Activated CD8-positive, alpha-beta memory T cell treated with anti-CD3 and anti-CD28 coated beads for 48 hours (primary cell): Measurements from ENCODE around the gene SHANK1.
"Not testable (repeated sequence)": the region's sequence is repeated elsewhere in the genome, so short reads cannot be mapped to it uniquely, and the experiment has no call there.

ENCODE experiments used
- DNase-seq, 3 experiments: peaks; one replicate each; pipeline ENCODE4 v3.0.0-alpha.2; 2020; ENCODE audit warnings: low read depth in 2 of 3, low spot score in 2 of 3

SHANK1 gene

GRCh38 chr19:50638600-50638999 lies 81.0 kb downstream of the SHANK1 start:
- no peak for DNase-seq

GRCh38 chr19:50636317-50637085 lies 83.1 kb downstream of the SHANK1 start:
- DNase-seq = no peak

- no peak for DNase-seq
These were observed 85.6 kb downstream of the SHANK1 start for GRCh38 chr19:50633973-50634372.

- no peak for DNase-seq
These were observed 86.2 kb downstream of the SHANK1 start for GRCh38 chr19:50633359-50633758.

GRCh38 chr19:50632151-50632835 lies 87.3 kb downstream of the SHANK1 start:
- DNase-seq = no peak

GRCh38 chr19:50629801-50630200 lies 89.8 kb downstream of the SHANK1 start:
- DNase-seq = no peak

- DNase-seq = no peak
These were observed 90.4 kb downstream of the SHANK1 start for GRCh38 chr19:50629194-50629593.

- no peak for DNase-seq
These were observed 91.1 kb downstream of the SHANK1 start for GRCh38 chr19:50628551-50628950.

GRCh38 chr19:50628146-50628545 lies 91.5 kb downstream of the SHANK1 start:
- DNase-seq = no peak

- DNase-seq = no peak
These were observed 92.8 kb downstream of the SHANK1 start for GRCh38 chr19:50626795-50627194.

GRCh38 chr19:50626011-50626410 lies 93.6 kb downstream of the SHANK1 start:
- no peak for DNase-seq

GRCh38 chr19:50624949-50625600 lies 94.5 kb downstream of the SHANK1 start:
- DNase-seq = no peak

GRCh38 chr19:50620394-50620906 lies 99.2 kb downstream of the SHANK1 start:
- not testable (repeated sequence) for DNase-seq

- not testable (repeated sequence) for DNase-seq
These were observed 100.4 kb downstream of the SHANK1 start for GRCh38 chr19:50619184-50619583.

GRCh38 chr19:50618379-50618778 lies 101.2 kb downstream of the SHANK1 start:
- DNase-seq = not testable (repeated sequence)

- DNase-seq = not testable (repeated sequence)
These were observed 106.8 kb downstream of the SHANK1 start for GRCh38 chr19:50612504-50613404.
